ENCODE data around the gene PYCR2. TPM values are rescaled to one million over a fixed set of nuclear protein-coding genes. Genes with fewer than 3 reads are reported as not detected.

The PYCR2 gene
- total RNA-seq, 1 donor from 2014 or later: 109 TPM

DNA sequence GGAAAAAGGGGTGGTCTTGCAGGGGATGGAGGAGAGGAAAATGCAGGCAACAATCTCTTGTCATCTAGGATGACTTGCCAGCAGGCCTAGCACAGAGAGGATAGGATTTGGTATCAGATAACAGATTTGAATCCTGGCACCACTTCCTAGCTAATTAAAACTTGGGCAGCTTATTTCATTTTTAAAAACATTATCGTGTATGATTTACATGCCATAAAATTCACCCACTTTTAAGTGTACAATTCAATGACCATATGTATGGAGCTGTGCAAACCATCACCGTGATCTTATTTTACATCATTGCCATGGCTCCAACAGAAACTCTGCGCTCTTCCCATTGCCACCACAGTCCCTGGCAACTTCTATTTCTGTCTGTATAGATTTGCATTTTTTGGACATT is 6.9 kb downstream of the PYCR2 start:
- DNase-seq (no peak), ATAC-seq (ENCODE audit: low read depth) (no peak)
- CTCF ChIA-PET: no interaction called here
- H3K27me3 Mint-ChIP-seq: no peaks in the 10 kb centered on the region
- H3K27ac Mint-ChIP-seq: no peak overlapping the region
- no peaks in the 10 kb centered on the region for H3K4me1 Mint-ChIP-seq
- H3K9me3 Mint-ChIP-seq: no peaks in the 10 kb centered on the region
- H3K4me3 Mint-ChIP-seq: no peak overlapping the region
- intact Hi-C loops (cut with micrococcal nuclease): no loop called here
- peaks cover 78% of the 10 kb centered on the region for H3K36me3 Mint-ChIP-seq (ENCODE audit: low read depth)
- TF ChIP-seq, protein P1, sequence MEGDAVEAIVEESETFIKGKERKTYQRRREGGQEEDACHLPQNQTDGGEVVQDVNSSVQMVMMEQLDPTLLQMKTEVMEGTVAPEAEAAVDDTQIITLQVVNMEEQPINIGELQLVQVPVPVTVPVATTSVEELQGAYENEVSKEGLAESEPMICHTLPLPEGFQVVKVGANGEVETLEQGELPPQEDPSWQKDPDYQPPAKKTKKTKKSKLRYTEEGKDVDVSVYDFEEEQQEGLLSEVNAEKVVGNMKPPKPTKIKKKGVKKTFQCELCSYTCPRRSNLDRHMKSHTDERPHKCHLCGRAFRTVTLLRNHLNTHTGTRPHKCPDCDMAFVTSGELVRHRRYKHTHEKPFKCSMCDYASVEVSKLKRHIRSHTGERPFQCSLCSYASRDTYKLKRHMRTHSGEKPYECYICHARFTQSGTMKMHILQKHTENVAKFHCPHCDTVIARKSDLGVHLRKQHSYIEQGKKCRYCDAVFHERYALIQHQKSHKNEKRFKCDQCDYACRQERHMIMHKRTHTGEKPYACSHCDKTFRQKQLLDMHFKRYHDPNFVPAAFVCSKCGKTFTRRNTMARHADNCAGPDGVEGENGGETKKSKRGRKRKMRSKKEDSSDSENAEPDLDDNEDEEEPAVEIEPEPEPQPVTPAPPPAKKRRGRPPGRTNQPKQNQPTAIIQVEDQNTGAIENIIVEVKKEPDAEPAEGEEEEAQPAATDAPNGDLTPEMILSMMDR (IDR thresholded peaks at IDR 0.05): no peak
- POLR2A ChIA-PET: no interaction called here

DNA sequence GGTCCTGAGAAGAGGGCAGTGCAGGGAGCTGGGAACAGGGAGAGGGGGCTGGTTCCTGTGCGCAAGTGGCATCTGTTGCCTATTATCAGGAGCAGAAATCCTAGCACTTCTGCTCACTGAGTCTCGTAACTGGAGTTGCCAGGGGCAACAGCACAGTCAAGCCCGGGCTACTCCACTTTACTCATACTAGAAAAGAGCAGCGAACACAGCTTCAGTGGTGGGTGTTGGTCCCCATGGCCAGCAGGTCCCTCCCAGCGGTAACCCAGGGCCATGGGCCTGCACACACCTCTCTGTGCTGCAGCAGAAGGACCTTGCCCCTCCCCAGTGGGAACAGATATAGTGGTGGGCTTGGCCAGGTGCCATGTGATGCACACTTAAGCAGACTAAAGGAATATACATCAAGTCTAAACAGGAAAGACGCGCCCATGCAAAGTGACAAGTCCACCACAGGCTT is 8.5 kb downstream of the PYCR2 start:
- ChIA-PET CTCF (no interaction called here), POLR2A (interaction anchor here (0.6 kb wide), 2 partner anchors 9 to 30 kb away, joined by 4 to 5 read pairs; partner anchors contain the start of gene PYCR2)
- no peak for ATAC-seq (ENCODE audit: low read depth)
- no peak for DNase-seq
- Mint-ChIP-seq H3K4me1 (peaks cover 11% of the 10 kb centered on the region), H3K9me3 (no peaks in the 10 kb centered on the region), H3K27ac (no peak overlapping the region), H3K4me3 (no peak overlapping the region), H3K27me3 (no peaks in the 10 kb centered on the region), H3K36me3 (ENCODE audit: low read depth) (peaks cover 68% of the 10 kb centered on the region)
- intact Hi-C loops (cut with micrococcal nuclease): no loop called here
- TF ChIP-seq, protein P1 (IDR thresholded peaks at IDR 0.05): no peak

DNA sequence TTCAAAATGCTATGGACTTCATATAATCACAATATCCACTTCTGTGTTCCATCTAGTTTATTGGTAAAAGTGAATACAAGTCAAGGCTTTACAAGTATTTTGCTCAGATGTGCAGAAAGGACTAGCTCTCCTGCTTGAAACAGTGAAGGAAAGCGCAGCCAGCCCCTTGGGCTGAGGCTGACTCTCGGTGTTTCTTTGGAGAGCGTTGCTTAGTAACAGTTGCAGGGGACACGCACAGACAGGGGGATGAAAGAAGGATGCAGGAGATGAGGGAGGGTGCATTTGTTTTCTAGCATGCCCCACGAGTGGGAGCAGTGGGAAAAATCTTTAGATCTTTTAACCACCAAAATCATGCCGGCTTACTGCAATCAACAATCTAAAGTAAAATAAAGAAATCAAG is 9.1 kb downstream of the PYCR2 start:
- H3K4me1 Mint-ChIP-seq: peaks cover 17% of the 10 kb centered on the region

DNA sequence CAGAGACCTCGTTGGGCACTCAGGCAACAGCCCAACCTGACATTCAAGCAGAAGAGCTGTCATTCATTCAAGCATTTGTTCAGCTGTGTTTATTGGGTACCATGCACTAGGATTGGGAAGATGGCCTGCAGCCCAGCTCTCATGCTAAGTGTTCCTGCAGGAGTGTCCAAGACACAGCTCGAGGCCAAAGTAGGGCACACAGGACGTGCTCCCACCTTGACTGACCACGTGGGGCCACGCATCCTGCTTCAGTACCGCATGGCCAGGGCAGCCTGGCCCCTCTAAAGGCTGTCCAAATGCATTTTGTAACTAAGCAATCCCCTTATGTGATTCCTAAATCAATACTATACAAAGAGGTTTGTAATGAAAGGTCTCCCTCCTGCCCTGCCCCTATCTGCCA is 9.7 kb downstream of the PYCR2 start:
- H3K27me3 Mint-ChIP-seq: no peaks in the 10 kb centered on the region
- no peak overlapping the region for H3K4me3 Mint-ChIP-seq
- DNase-seq (no peak), ATAC-seq (ENCODE audit: low read depth) (no peak)
- H3K9me3 Mint-ChIP-seq: no peaks in the 10 kb centered on the region
- H3K4me1 Mint-ChIP-seq: peaks cover 23% of the 10 kb centered on the region
- intact Hi-C loops (cut with micrococcal nuclease): loop anchor here (5.0 kb wide), 1 partner anchor 67 kb away; no protein-coding TSS in a partner anchor
- H3K27ac Mint-ChIP-seq: no peak overlapping the region
- H3K36me3 Mint-ChIP-seq (ENCODE audit: low read depth): peaks cover 57% of the 10 kb centered on the region
- ChIA-PET CTCF (no interaction called here), POLR2A (no interaction called here)
- TF ChIP-seq, protein P1 (IDR thresholded peaks at IDR 0.05): no peak

More for the DNA sequence above, 9.1 kb downstream of the PYCR2 start:
- intact Hi-C loops (cut with micrococcal nuclease): loop anchor here (5.0 kb wide), 1 partner anchor 68 kb away; no protein-coding TSS in a partner anchor
- ChIA-PET POLR2A (no interaction called here), CTCF (no interaction called here)
- H3K36me3 Mint-ChIP-seq (ENCODE audit: low read depth): peaks cover 62% of the 10 kb centered on the region
- H3K4me3 Mint-ChIP-seq: no peak overlapping the region
- no peak for ATAC-seq (ENCODE audit: low read depth)
- TF ChIP-seq, protein P1 (IDR thresholded peaks at IDR 0.05): no peak
- DNase-seq: no peak
- H3K27me3 Mint-ChIP-seq: no peaks in the 10 kb centered on the region
- H3K27ac Mint-ChIP-seq: no peak overlapping the region
- no peaks in the 10 kb centered on the region for H3K9me3 Mint-ChIP-seq

DNA sequence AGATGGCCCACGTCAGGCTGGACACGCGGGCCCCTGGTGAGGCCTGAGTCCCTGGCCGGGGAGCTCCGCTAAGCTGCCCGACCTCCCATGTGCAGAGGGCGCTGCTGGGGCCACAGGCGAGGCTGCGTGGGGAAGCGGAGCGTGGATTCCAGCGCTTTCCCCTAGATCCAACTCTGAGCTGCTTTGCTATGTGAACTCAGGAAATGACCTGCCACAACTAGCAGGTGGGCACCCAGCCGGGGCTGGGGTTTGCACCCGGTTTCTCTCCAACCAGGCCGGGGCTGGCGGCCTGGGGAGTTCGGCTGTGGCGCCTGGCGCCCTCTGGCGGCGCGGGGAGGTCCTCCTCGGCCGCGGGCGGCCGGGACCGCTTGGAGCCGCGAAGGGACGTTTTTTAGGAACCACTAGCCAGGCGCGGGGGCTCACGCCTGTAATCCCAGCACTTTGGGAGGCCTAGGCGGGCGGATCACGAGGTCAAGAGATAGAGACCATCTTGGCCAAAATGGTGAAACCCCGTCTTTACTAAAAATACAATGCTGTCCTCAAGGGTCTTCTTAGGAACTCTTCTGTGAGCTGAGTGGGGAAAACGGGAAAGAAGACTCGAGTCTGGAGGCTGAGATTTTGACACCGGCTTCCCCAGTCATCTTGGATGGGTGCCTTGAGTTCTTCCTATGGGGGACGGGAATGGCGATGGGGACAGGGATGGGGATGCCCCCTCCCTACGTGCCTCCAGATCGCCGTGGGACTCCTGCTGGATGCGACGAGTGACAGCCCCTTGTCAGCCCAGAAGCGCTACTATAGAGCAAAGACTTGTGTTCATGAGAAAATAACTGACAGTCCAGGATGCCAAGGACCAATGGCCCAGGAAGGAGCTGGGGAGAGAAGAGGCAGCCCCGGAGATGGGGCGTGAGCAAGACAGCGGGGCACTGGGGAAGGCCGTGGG is 12.6 kb downstream of the PYCR2 start:
- no peaks in the 10 kb centered on the region for H3K27me3 Mint-ChIP-seq
- ATAC-seq (ENCODE audit: low read depth) (peak; percentile 90), DNase-seq (peak; percentile 66)
- ChIA-PET CTCF (interaction anchor here (0.6 to 2.4 kb wide), 14 partner anchors 12 to 467 kb away, joined by 3 to 13 read pairs (median 4); partner anchors contain the start of genes PYCR2, SRP9 and TMEM63A), POLR2A (interaction anchor here (0.8 to 3.6 kb wide), 5 partner anchors 12 to 134 kb away, joined by 3 to 15 read pairs (median 12); partner anchors contain the start of genes PYCR2, SRP9 and TMEM63A)
- peaks cover 31% of the 10 kb centered on the region for H3K36me3 Mint-ChIP-seq (ENCODE audit: low read depth)
- peaks cover 23% of the 10 kb centered on the region for H3K4me1 Mint-ChIP-seq
- H3K27ac Mint-ChIP-seq: no peak overlapping the region
- intact Hi-C loops (cut with micrococcal nuclease): loop anchor here (1.0 to 5.0 kb wide), 5 partner anchors 29 to 436 kb away; partner anchors contain the start of genes SRP9 and TMEM63A
- TF ChIP-seq, protein P1 (IDR thresholded peaks at IDR 0.05): peak; percentile 40
- H3K4me3 Mint-ChIP-seq: no peak overlapping the region
- no peaks in the 10 kb centered on the region for H3K9me3 Mint-ChIP-seq

Measured in activated B cell treated with CpG ODN at 0.5 μM for 24 hours (primary cell).